Thoracic aorta (tissue), 2 donors: ENCODE measurements around the gene P4HB. TPM values are rescaled to one million over a fixed set of nuclear protein-coding genes. Genes with fewer than 3 reads are reported as not detected.

Source experiments
- ATAC-seq: fragments of 150-250 bp; one replicate; pipeline ENCODE4 v1.8.0; 2017; ENCODE audit warnings: low read depth; ENCODE audit not compliant: insufficient number of reproducible peaks, low FRiP score
- DNase-seq: peaks from one replicate; pipeline ENCODE4 v3.0.0-alpha.2; 2020; ENCODE audit warnings: low spot score
- H3K27ac ChIP-seq, 2 donors: fragments of 200-600 bp; sonication (generic); 1 replicate in 1 of 2; 2 replicates in 1 of 2; pipeline ENCODE4 v1.5.1; 2016; ENCODE audit warnings: mild to moderate bottlenecking in 2 of 2, moderate library complexity in 2 of 2
- H3K27me3 ChIP-seq: fragments of 200-600 bp; sonication (generic); replicated peaks from 2 replicates; pipeline ENCODE4 v1.6.0; 2016; ENCODE audit warnings: mild to moderate bottlenecking; ENCODE audit not compliant: insufficient read depth
- H3K36me3 ChIP-seq: fragments of 200-600 bp; sonication (generic); one replicate; pipeline ENCODE4 v1.5.1; 2016
- H3K4me1 ChIP-seq, 2 donors: fragments of 200-600 bp; sonication (generic); 1 replicate in 1 of 2; 2 replicates in 1 of 2; pipeline versions ENCODE4 v1.5.1 to v1.6.0; 2016; ENCODE audit warnings: low read depth in 2 of 2, mild to moderate bottlenecking in 1 of 2; ENCODE audit not compliant: control insufficient read depth in 1 of 2
- H3K4me3 ChIP-seq: fragments of 200-600 bp; sonication (generic); 2 replicates; pipeline ENCODE4 v1.5.1; 2016; ENCODE audit warnings: mild to moderate bottlenecking
- H3K9me3 ChIP-seq: fragments of 200-600 bp; sonication (generic); 2 replicates; pipeline ENCODE4 v1.5.1; 2016
- CTCF ChIP-seq: fragments of 200-600 bp; sonication (generic); IDR thresholded peaks from one replicate; pipeline ENCODE4 v1.5.1; 2019; ENCODE audit warnings: antibody characterized with exemption
- total RNA-seq, 2 donors: library from RNA; depleted of rRNA; stranded (reverse); fragments of >200 nt; gene quantifications; one replicate each; pipeline versions ENCODE4 v1.1.0 to v1.2.3, GENCODE V29; 2016

The P4HB gene
- total RNA-seq, 2 donors from 2014 or later: 515 to 655 TPM

GRCh38 chr17:81867170-81867990, 7.0 kb upstream of the P4HB start:
- H3K4me3 ChIP-seq: no peak overlapping the region
- no peak for ATAC-seq
- no peak for DNase-seq
- H3K27ac ChIP-seq: peak overlapping the region in 1 of 2 donors; percentile 52
- TF ChIP-seq CTCF: no peak
- H3K9me3 ChIP-seq: no peaks in the 10 kb centered on the region
- H3K36me3 ChIP-seq: peaks cover 15% of the 10 kb centered on the region
- H3K27me3 ChIP-seq: no peaks in the 10 kb centered on the region
- peaks cover 18 to 39% of the 10 kb centered on the region in 2 donors for H3K4me1 ChIP-seq

- Histone ChIP-seq H3K27ac (no peak overlapping the region), H3K27me3 (no peaks in the 10 kb centered on the region), H3K4me3 (no peak overlapping the region), H3K4me1 (peaks cover 22 to 41% of the 10 kb centered on the region in 2 donors), H3K9me3 (no peaks in the 10 kb centered on the region), H3K36me3 (peaks cover 15% of the 10 kb centered on the region)
- DNase-seq (no peak), ATAC-seq (no peak)
- TF ChIP-seq CTCF: no peak
Measured at GRCh38 chr17:81866440-81867169, 6.3 kb upstream of the P4HB start.

GRCh38 chr17:81865733-81866439, 5.6 kb upstream of the P4HB start:
- no peak for ATAC-seq
- Histone ChIP-seq H3K4me3 (no peak overlapping the region), H3K4me1 (peaks cover 23 to 44% of the 10 kb centered on the region in 2 donors), H3K27me3 (no peaks in the 10 kb centered on the region), H3K27ac (no peak overlapping the region), H3K36me3 (peaks cover 15% of the 10 kb centered on the region), H3K9me3 (no peaks in the 10 kb centered on the region)
- TF ChIP-seq CTCF: no peak
- DNase-seq: no peak

- Histone ChIP-seq H3K9me3 (no peaks in the 10 kb centered on the region), H3K27me3 (no peaks in the 10 kb centered on the region), H3K4me3 (no peak overlapping the region), H3K4me1 (peaks cover 23 to 42% of the 10 kb centered on the region in 2 donors), H3K27ac (no peak overlapping the region), H3K36me3 (peaks cover 15% of the 10 kb centered on the region)
- DNase-seq (no peak), ATAC-seq (no peak)
- TF ChIP-seq CTCF: no peak
Measured at GRCh38 chr17:81865358-81865732, 5.0 kb upstream of the P4HB start.
